MCF 10A (cell line): ENCODE measurements around the gene TIE1. TPM values are rescaled to one million over a fixed set of nuclear protein-coding genes. Genes with fewer than 3 reads are reported as not detected.

Source experiments
- BruUV-seq: library from RNA; stranded (reverse); fragments of 400-500 nt; replicated peaks from 2 replicates; lab custom pipeline; 2021; lab: Mats Ljungman, UMichigan
- CTCF ChIA-PET: fragments of 300-600 bp; sonication (Branson Sonifier 250); formaldehyde crosslinking; extraction: SDS; loops from one replicate; lab custom pipeline; 2021; ENCODE audit warnings: antibody characterized with exemption, inconsistent platforms; lab: Yijun Ruan, JAX
- POLR2A ChIA-PET: fragments of 300-600, 350-650 bp; sonication (Branson Sonifier 250); formaldehyde crosslinking; extraction: SDS; loops from one replicate; lab custom pipeline; 2020; ENCODE audit warnings: antibody characterized with exemption, inconsistent platforms; lab: Yijun Ruan, JAX
- DNase-seq: peaks from one replicate; pipeline ENCODE4 v3.0.0-alpha.2; 2018; ENCODE audit not compliant: unreplicated experiment
- H3K27ac Mint-ChIP-seq: one replicate; pipeline ENCODE4 v1.8.0; 2022; ENCODE audit warnings: mild to moderate bottlenecking, low read depth, mixed read lengths; ENCODE audit not compliant: unreplicated experiment
- H3K27me3 Mint-ChIP-seq: one replicate; pipeline ENCODE4 v1.8.0; 2022; ENCODE audit warnings: mixed read lengths; ENCODE audit not compliant: insufficient read depth, unreplicated experiment
- H3K36me3 Mint-ChIP-seq: one replicate; pipeline ENCODE4 v1.8.0; 2022; ENCODE audit warnings: mild to moderate bottlenecking, moderate library complexity, mixed read lengths; ENCODE audit not compliant: insufficient read depth, unreplicated experiment
- H3K4me1 Mint-ChIP-seq: one replicate; pipeline ENCODE4 v1.8.0; 2022; ENCODE audit warnings: mixed read lengths; ENCODE audit not compliant: insufficient read depth, unreplicated experiment
- H3K4me3 Mint-ChIP-seq: one replicate; pipeline ENCODE4 v1.8.0; 2022; ENCODE audit warnings: mild to moderate bottlenecking, moderate library complexity, mixed read lengths; ENCODE audit not compliant: unreplicated experiment
- H3K9me3 Mint-ChIP-seq: one replicate; pipeline ENCODE4 v1.8.0; 2022; ENCODE audit warnings: mixed read lengths; ENCODE audit not compliant: unreplicated experiment
- CTCF ChIP-seq: fragments of 200-600 bp; IDR thresholded peaks from one replicate; pipeline ENCODE4 v1.8.0; 2022; ENCODE audit warnings: antibody characterized with exemption, mild to moderate bottlenecking; ENCODE audit not compliant: unreplicated experiment
- intact Hi-C: fragments of 100-400 bp; cut with micrococcal nuclease; formaldehyde crosslinking; loops from 2 replicates; pipeline ENCODE4 v1.14.1; 2022
- total RNA-seq: library from RNA; stranded (reverse); gene quantifications from 2 replicates; pipeline ENCODE4 v1.2.3, GENCODE V29; 2022

Gene TIE1
- total RNA-seq, 1 experiment from 2014 or later, result not detected

GRCh38 chr1:43279161-43279560, 21.6 kb upstream of the TIE1 start:
- CTCF ChIA-PET, result no interaction called here
- no peaks in the 10 kb centered on the region for H3K9me3 Mint-ChIP-seq

GRCh38 chr1:43279666-43280065, 21.1 kb upstream of the TIE1 start:
- Mint-ChIP-seq H3K4me3 (no peak overlapping the region), H3K27me3 (no peaks in the 10 kb centered on the region), H3K4me1 (no peaks in the 10 kb centered on the region), H3K9me3 (no peaks in the 10 kb centered on the region), H3K36me3 (peaks cover 5% of the 10 kb centered on the region), H3K27ac (no peak overlapping the region)
- ChIA-PET CTCF (no interaction called here), POLR2A (interaction anchor here (0.7 kb wide), 1 partner anchor 47 kb away, joined by 3 read pairs; no protein-coding TSS in a partner anchor)
- no peak for DNase-seq
- BruUV-seq, result no TSS peak
- no peak for TF ChIP-seq CTCF
- intact Hi-C loops, result no loop called here

More at GRCh38 chr1:43279161-43279560, 21.6 kb upstream of the TIE1 start:
- Mint-ChIP-seq H3K4me1 (no peaks in the 10 kb centered on the region), H3K27me3 (no peaks in the 10 kb centered on the region), H3K4me3 (no peak overlapping the region), H3K27ac (no peak overlapping the region), H3K36me3 (peaks cover 5% of the 10 kb centered on the region)
- intact Hi-C loops, result no loop called here
- DNase-seq, result no peak
- TF ChIP-seq CTCF, result no peak
- POLR2A ChIA-PET, result no interaction called here
- BruUV-seq, result no TSS peak

GRCh38 chr1:43280692-43281091, 20.1 kb upstream of the TIE1 start:
- TF ChIP-seq CTCF, result no peak
- ChIA-PET CTCF (interaction anchor here (0.6 to 1.0 kb wide), 2 partner anchors 12 to 245 kb away, joined by 3 to 5 read pairs; no protein-coding TSS in a partner anchor), POLR2A (interaction anchor here (0.6 to 0.7 kb wide), 3 partner anchors 15 to 98 kb away, joined by 3 read pairs; partner anchors contain the start of gene CDC20)
- no TSS peak for BruUV-seq
- peaks cover 5% of the 10 kb centered on the region for H3K4me1 Mint-ChIP-seq
- peaks cover 5% of the 10 kb centered on the region for H3K36me3 Mint-ChIP-seq
- intact Hi-C loops, result no loop called here
- no peak for DNase-seq
- no peaks in the 10 kb centered on the region for H3K9me3 Mint-ChIP-seq
- H3K27ac Mint-ChIP-seq, result no peak overlapping the region
- H3K4me3 Mint-ChIP-seq, result no peak overlapping the region
- no peaks in the 10 kb centered on the region for H3K27me3 Mint-ChIP-seq

GRCh38 chr1:43282220-43283195, 18.3 kb upstream of the TIE1 start:
- no peak overlapping the region for H3K4me3 Mint-ChIP-seq
- no peak overlapping the region for H3K27ac Mint-ChIP-seq
- intact Hi-C loops, result no loop called here
- H3K9me3 Mint-ChIP-seq, result no peaks in the 10 kb centered on the region
- H3K4me1 Mint-ChIP-seq, result peaks cover 5% of the 10 kb centered on the region
- H3K36me3 Mint-ChIP-seq, result peaks cover 5% of the 10 kb centered on the region
- no peak for DNase-seq
- no peaks in the 10 kb centered on the region for H3K27me3 Mint-ChIP-seq
- CTCF ChIA-PET, result no interaction called here
- BruUV-seq, result no TSS peak
- POLR2A ChIA-PET, result interaction anchor here (0.8 kb wide), 1 partner anchor 40 kb away, joined by 4 read pairs; no protein-coding TSS in a partner anchor
- TF ChIP-seq CTCF, result no peak
